Glutamatergic neuron (in vitro differentiated cells): ENCODE measurements around the gene WNT5A. TPM values are rescaled to one million over a fixed set of nuclear protein-coding genes. Genes with fewer than 3 reads are reported as not detected.

Experiments used
- DNase-seq: peaks from one replicate; pipeline ENCODE4 v3.0.0; 2022
- H3K27ac Mint-ChIP-seq: one replicate; pipeline ENCODE4 v1.8.0; 2020; ENCODE audit warnings: mild to moderate bottlenecking, mixed read lengths, inconsistent platforms; ENCODE audit not compliant: unreplicated experiment
- H3K27me3 Mint-ChIP-seq: one replicate; pipeline ENCODE4 v1.8.0; 2020; ENCODE audit warnings: mild to moderate bottlenecking, moderate library complexity, mixed read lengths, inconsistent platforms; ENCODE audit not compliant: unreplicated experiment
- H3K36me3 Mint-ChIP-seq: one replicate; pipeline ENCODE4 v1.8.0; 2020; ENCODE audit warnings: mild to moderate bottlenecking, mixed read lengths, inconsistent platforms; ENCODE audit not compliant: unreplicated experiment
- H3K4me1 Mint-ChIP-seq: one replicate; pipeline ENCODE4 v1.8.0; 2020; ENCODE audit warnings: mild to moderate bottlenecking, low read depth, mixed read lengths, inconsistent platforms; ENCODE audit not compliant: unreplicated experiment
- H3K4me3 Mint-ChIP-seq: one replicate; pipeline ENCODE4 v1.8.0; 2020; ENCODE audit warnings: mild to moderate bottlenecking, mixed read lengths, inconsistent platforms; ENCODE audit not compliant: unreplicated experiment
- H3K9me3 Mint-ChIP-seq: one replicate; pipeline ENCODE4 v1.8.0; 2020; ENCODE audit warnings: mild to moderate bottlenecking, moderate library complexity, mixed read lengths, inconsistent platforms; ENCODE audit not compliant: unreplicated experiment
- total RNA-seq: library from RNA; stranded (reverse); fragmentation: NEBNext Ultra II Directional; extraction: Animal tissue kit (Norgen Biotek cat#: 25700); gene quantifications from one replicate; pipeline ENCODE4 v1.2.1, GENCODE V29; 2021; ENCODE audit not compliant: unreplicated experiment
- TF ChIP-seq, protein P1 (sequence below): fragments of 200-600 bp; sonication (generic); IDR thresholded peaks from one replicate; pipeline ENCODE4 v1.5.0; 2021; ENCODE audit not compliant: partially characterized antibody, unreplicated experiment

WNT5A gene
- total RNA-seq, 1 donor from 2014 or later = 0.76 TPM

DNA sequence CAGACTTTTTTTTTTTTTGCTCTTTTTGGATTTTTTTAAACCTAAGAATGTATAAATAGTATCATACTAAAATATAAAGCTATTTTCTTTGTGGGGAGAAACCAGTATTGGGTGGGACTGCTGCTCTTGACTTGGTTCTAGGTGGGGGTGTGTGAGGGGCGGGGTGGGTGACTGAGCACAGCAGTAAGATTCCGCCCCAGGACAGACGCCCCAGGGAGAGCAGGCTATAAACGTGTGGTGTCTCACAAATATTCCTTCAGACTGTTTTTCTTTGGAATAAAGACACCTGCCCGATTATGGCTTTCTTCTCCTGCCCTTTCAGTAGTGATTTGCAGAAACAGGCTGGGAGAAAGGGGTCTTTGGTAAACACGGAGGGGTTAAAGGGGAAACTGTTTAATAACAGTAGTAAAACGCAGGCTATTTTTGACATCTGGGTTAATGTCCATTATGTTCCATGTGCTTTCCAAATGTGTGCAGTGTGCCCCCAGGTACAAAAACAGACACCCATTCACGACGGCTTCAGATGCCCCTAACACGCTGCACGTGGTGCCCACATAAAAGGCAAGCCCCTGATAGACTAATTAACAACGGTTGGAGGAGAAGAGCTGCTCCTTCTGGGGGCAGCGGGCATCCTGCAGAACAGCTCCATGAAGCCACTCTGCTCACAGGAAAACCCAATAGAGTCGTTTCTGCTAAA, 28.6 kb upstream of the WNT5A start:
- Mint-ChIP-seq H3K4me1 (peaks cover 10% of the 10 kb centered on the region), H3K4me3 (no peak overlapping the region), H3K9me3 (no peaks in the 10 kb centered on the region), H3K27ac (no peak overlapping the region), H3K27me3 (no peaks in the 10 kb centered on the region), H3K36me3 (no peaks in the 10 kb centered on the region)
- TF ChIP-seq, protein P1, sequence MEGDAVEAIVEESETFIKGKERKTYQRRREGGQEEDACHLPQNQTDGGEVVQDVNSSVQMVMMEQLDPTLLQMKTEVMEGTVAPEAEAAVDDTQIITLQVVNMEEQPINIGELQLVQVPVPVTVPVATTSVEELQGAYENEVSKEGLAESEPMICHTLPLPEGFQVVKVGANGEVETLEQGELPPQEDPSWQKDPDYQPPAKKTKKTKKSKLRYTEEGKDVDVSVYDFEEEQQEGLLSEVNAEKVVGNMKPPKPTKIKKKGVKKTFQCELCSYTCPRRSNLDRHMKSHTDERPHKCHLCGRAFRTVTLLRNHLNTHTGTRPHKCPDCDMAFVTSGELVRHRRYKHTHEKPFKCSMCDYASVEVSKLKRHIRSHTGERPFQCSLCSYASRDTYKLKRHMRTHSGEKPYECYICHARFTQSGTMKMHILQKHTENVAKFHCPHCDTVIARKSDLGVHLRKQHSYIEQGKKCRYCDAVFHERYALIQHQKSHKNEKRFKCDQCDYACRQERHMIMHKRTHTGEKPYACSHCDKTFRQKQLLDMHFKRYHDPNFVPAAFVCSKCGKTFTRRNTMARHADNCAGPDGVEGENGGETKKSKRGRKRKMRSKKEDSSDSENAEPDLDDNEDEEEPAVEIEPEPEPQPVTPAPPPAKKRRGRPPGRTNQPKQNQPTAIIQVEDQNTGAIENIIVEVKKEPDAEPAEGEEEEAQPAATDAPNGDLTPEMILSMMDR = no peak
- DNase-seq = no peak

DNA sequence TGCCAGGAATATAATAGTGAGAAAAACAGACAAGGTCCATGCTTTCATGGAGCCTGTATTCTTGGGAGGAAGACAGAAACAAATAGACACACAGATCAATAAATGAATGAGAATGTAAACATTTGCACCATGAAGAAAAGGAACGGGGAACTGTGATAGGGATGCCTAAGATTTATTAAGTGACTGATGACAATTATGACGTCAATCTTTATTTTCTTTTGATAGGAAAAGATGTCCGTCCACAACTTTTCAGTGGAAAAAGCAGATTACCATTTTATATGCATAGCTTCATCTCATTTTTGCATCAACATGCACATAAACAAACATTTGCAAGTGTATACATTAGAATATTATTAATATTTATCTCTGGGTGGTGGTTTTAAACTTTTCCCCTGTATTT, 27.9 kb upstream of the WNT5A start:
- H3K27ac Mint-ChIP-seq = no peak overlapping the region

DNA sequence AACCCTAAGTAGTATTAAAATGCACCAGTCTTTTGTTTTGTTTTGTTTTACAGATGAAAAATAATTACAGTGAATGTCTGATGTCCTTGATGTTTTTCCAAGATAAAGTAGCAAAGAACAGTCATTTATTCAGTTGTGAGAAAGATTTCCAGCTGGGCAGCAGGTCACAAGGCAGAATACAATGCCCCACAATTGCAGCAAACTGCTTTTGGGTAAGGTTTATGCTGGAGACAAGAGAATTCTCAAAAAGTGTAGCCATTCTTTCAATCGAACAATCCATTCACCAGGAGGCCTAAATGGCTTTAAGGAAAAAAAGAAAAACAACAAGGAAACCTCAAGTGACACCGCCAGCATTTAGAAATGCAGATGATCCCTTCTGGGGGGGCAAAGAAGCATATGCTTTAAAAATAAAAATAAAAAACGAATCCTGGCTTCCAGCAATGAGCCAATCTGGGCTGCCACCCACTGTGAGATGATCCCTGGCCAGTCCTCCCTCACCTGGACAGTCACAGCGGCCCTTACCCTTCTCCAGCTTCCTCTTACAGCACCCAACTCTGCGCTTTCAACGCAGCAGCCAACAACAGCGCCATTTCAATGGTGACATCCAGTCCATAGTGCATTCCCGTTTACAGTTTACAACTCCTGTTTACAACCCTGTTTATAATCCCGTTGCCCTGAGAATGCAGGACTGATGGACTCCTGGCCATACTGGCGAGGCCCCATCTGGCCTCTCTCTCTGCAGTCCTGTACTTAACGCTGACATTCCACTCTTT, 25.7 kb upstream of the WNT5A start:
- Mint-ChIP-seq H3K27ac (no peak overlapping the region), H3K27me3 (no peaks in the 10 kb centered on the region), H3K36me3 (no peaks in the 10 kb centered on the region), H3K9me3 (no peaks in the 10 kb centered on the region), H3K4me3 (no peak overlapping the region), H3K4me1 (peaks cover 4% of the 10 kb centered on the region)
- TF ChIP-seq, protein P1 = no peak
- DNase-seq = no peak

More for the DNA sequence above, 27.9 kb upstream of the WNT5A start:
- Mint-ChIP-seq H3K4me3 (no peak overlapping the region), H3K36me3 (no peaks in the 10 kb centered on the region), H3K9me3 (no peaks in the 10 kb centered on the region), H3K27me3 (no peaks in the 10 kb centered on the region), H3K4me1 (peaks cover 10% of the 10 kb centered on the region)
- TF ChIP-seq, protein P1 = no peak
- DNase-seq = no peak

DNA sequence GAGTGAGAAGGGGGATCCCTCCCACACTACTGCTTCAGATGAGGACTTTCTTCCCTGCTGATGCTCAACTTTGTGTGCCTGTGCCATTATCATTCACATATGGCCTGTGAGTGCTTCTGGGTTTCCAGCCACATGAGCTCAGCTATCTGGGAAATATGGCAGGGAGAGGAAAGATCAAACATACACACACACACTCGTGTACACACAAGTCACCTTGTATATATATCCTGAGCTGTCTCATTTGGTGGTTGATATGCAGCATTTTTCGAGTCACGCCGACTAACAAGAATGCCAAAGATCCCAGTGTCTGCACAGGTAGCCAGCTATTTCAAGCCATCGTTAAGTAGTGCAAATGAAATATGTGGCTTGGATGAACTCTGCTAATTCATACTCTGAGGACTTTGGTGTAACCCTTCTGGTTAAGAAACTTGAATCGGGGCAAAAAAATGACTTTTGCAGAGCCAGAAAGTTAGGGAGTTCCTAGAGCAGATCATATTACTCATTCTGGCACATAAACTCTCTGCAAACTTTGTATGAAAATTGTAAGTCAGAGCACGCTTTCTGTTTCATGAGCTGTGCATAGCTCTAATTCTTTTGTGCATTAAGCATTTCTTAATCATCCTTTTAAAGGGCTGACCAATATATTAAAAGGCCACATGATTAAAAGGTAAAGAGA, 24.9 kb upstream of the WNT5A start:
- Mint-ChIP-seq H3K27ac (no peak overlapping the region), H3K4me1 (peaks cover 4% of the 10 kb centered on the region), H3K9me3 (peaks cover 2% of the 10 kb centered on the region), H3K36me3 (no peaks in the 10 kb centered on the region), H3K27me3 (no peaks in the 10 kb centered on the region), H3K4me3 (no peak overlapping the region)
- TF ChIP-seq, protein P1 = no peak
- DNase-seq = no peak
